22Rv1 (cell line): ENCODE results near the gene MFAP2.

ENCODE experiments used
- CTCF ChIP-seq: fragments of 450-650 bp; IDR thresholded peaks from 2 replicates; pipeline ENCODE4 v1.5.1; 2017; ENCODE audit warnings: mild to moderate bottlenecking
- ZFX ChIP-seq: fragments of 450-650 bp; IDR thresholded peaks from 2 replicates; pipeline ENCODE4 v1.6.1; 2017; ENCODE audit warnings: antibody characterized with exemption, borderline replicate concordance

DNA sequence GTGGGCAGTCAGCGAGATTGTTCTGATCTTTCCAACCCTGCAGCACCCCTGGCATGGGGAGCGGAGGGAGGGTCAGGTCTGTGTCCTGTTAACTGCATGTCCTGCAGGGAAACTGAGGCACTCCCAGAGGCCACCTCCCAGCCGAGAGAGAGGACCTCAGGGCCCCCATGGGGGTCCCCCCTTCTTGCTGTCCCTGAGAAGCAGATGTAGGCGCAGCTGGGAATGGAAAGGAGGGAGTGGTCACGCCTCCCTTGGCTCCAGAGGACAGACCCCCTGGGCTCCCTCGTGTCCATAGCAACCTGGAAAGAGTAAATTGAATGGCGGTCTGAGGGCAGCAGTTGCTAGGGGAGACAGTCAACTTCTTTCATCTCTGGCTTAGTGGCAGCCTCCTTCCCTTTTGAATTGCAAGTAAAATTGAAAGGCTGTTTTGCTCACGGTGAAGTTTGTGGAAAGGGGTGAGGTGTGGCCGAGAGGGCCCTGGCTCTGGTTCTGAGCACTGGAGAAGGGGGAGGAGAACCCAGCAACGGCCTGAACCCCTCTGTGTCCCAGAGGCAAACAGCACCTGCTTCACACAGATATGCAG is 53.8 kb downstream of the MFAP2 start:
- TF ChIP-seq CTCF, result no peak
- no peak for TF ChIP-seq ZFX
